Testis (tissue), 3 donors: ENCODE data around the gene CABP1. TPM values are rescaled to one million over a fixed set of nuclear protein-coding genes. Genes with fewer than 3 reads are reported as not detected.
"Not testable (repeated sequence)": the region's sequence is repeated elsewhere in the genome, so short reads cannot be mapped to it uniquely, and the experiment has no call there.

Source experiments
- DNase-seq: peaks from one replicate; pipeline ENCODE4 v3.0.0-alpha.2; 2019
- H3K27ac ChIP-seq, 2 donors: fragments of 200-600 bp; sonication (generic); one replicate each; pipeline ENCODE4 v1.5.1; 2019
- H3K27me3 ChIP-seq: fragments of 200-600 bp; sonication (generic); one replicate; pipeline ENCODE4 v1.5.1; 2019
- H3K36me3 ChIP-seq: fragments of 200-600 bp; sonication (generic); one replicate; pipeline ENCODE4 v1.5.1; 2017; ENCODE audit warnings: low read depth; ENCODE audit errors: missing control alignments
- H3K4me1 ChIP-seq: fragments of 200-600 bp; sonication (generic); one replicate; pipeline ENCODE4 v1.5.1; 2019
- H3K4me3 ChIP-seq, 2 donors: fragments of 200-600 bp; sonication (generic); one replicate each; pipeline ENCODE4 v1.5.1; 2017 to 2019
- H3K9me3 ChIP-seq: fragments of 200-600 bp; sonication (generic); one replicate; pipeline ENCODE4 v1.5.1; 2017
- CTCF ChIP-seq, 3 experiments: fragments of 450-650 bp in 2 of 3; fragments of 200-600 bp in 1 of 3; sonication (generic) in 1 of 3; IDR thresholded peaks; one replicate each; pipeline ENCODE4 v1.5.1; 2016 to 2019; ENCODE audit warnings: antibody characterized with exemption in 3 of 3, mild to moderate bottlenecking in 2 of 3, moderate library complexity in 1 of 3
- POLR2A ChIP-seq: fragments of 450-650 bp; IDR thresholded peaks from one replicate; pipeline ENCODE4 v1.6.1; 2017; ENCODE audit warnings: antibody characterized with exemption, mild to moderate bottlenecking, moderate library complexity
- WGBS, 2 donors: methylation state at CpG; one replicate each; pipeline ENCODE4 v1.1.5; 2018; 5-methylcytosine and 5-hydroxymethylcytosine counted together
- intact Hi-C: fragments of 100-400 bp; cut with DNase I; formaldehyde crosslinking; loops from one replicate; pipeline ENCODE4 v1.15.1; 2023; ENCODE audit warnings: low total_unique reads
- polyA plus RNA-seq: library from polyadenylated mRNA; stranded (reverse); fragments of 350-450 nt; fragmentation: Illumina TruSeq; extraction: RNeasy Lipid Tissue Mini Kit (QIAGEN cat#74804); gene quantifications from one replicate; pipeline ENCODE4 v1.2.3, GENCODE V29; 2014; ENCODE audit warnings: low read depth, low replicate concordance; ENCODE audit not compliant: insufficient read depth
- total RNA-seq, 2 donors: library from RNA; depleted of rRNA; stranded (reverse); fragments of >200 nt; gene quantifications; one replicate each; pipeline ENCODE4 v1.2.3, GENCODE V29; 2016

The CABP1 gene
- total and polyA plus RNA-seq, 3 donors from 2014 or later = 1.8 to 3.9 (median 2.4) TPM

- WGBS, 2 donors = 84 to 85% methylated on average over 3 of the region's 3 CpGs
- intact Hi-C loops = no loop called here
- TF ChIP-seq POLR2A (no peak), CTCF (IDR thresholded peaks at IDR 0.05) (no peak)
Measured at GRCh38 chr12:120597861-120598260, 42.6 kb upstream of the CABP1 start.

GRCh38 chr12:120598674-120599463 lies 41.6 kb upstream of the CABP1 start:
- WGBS, 2 donors = 49 to 64% methylated on average over 8 to 13 of the region's 13 CpGs
- intact Hi-C loops = no loop called here
- peak; percentile 26 for DNase-seq
- TF ChIP-seq CTCF (IDR thresholded peaks at IDR 0.05) = no peak
- no peak for TF ChIP-seq POLR2A
- Histone ChIP-seq H3K27ac (no peak overlapping the region), H3K36me3 (no peaks in the 10 kb centered on the region), H3K27me3 (no peaks in the 10 kb centered on the region), H3K4me3 (no peak overlapping the region), H3K9me3 (no peaks in the 10 kb centered on the region), H3K4me1 (peaks cover 4% of the 10 kb centered on the region)

More at GRCh38 chr12:120597861-120598260, 42.6 kb upstream of the CABP1 start:
- no peak for DNase-seq
- H3K4me3 ChIP-seq = no peak overlapping the region
- H3K36me3 ChIP-seq = no peaks in the 10 kb centered on the region
- H3K4me1 ChIP-seq = peaks cover 4% of the 10 kb centered on the region
- no peak overlapping the region for H3K27ac ChIP-seq
- no peaks in the 10 kb centered on the region for H3K27me3 ChIP-seq
- H3K9me3 ChIP-seq = no peaks in the 10 kb centered on the region

GRCh38 chr12:120599672-120600552 lies 40.5 kb upstream of the CABP1 start:
- intact Hi-C loops = no loop called here
- TF ChIP-seq POLR2A = no peak
- no peak for TF ChIP-seq CTCF (IDR thresholded peaks at IDR 0.05)
- Histone ChIP-seq H3K4me3 (no peak overlapping the region), H3K27me3 (no peaks in the 10 kb centered on the region), H3K36me3 (no peaks in the 10 kb centered on the region), H3K27ac (no peak overlapping the region), H3K9me3 (no peaks in the 10 kb centered on the region), H3K4me1 (peaks cover 4% of the 10 kb centered on the region)
- WGBS, 2 donors = 89 to 90% methylated on average over 23 of the region's 23 CpGs
- no peak for DNase-seq

GRCh38 chr12:120602416-120602815 lies 38.0 kb upstream of the CABP1 start:
- H3K4me1 ChIP-seq, DNase-seq, intact Hi-C loops, H3K9me3 ChIP-seq, H3K36me3 ChIP-seq, H3K4me3 ChIP-seq, H3K27me3 ChIP-seq, H3K27ac ChIP-seq: not testable (repeated sequence)
- 79 to 82% methylated on average over 5 of the region's 5 CpGs for WGBS, 2 donors

- 79 to 85% methylated on average over 4 of the region's 4 CpGs for WGBS, 2 donors
- H3K9me3 ChIP-seq = no peaks in the 10 kb centered on the region
Measured at GRCh38 chr12:120610560-120610959, 29.9 kb upstream of the CABP1 start.

GRCh38 chr12:120611534-120611933 lies 28.9 kb upstream of the CABP1 start:
- H3K36me3 ChIP-seq, H3K4me1 ChIP-seq, DNase-seq, H3K4me3 ChIP-seq, H3K9me3 ChIP-seq, H3K27ac ChIP-seq, intact Hi-C loops, H3K27me3 ChIP-seq: not testable (repeated sequence)
- WGBS, 2 donors = 75 to 100% methylated on average over 1 of the region's 1 CpG

More at GRCh38 chr12:120610560-120610959, 29.9 kb upstream of the CABP1 start:
- Histone ChIP-seq H3K4me1 (no peaks in the 10 kb centered on the region), H3K27ac (no peak overlapping the region), H3K27me3 (no peaks in the 10 kb centered on the region), H3K4me3 (no peak overlapping the region), H3K36me3 (no peaks in the 10 kb centered on the region)
- intact Hi-C loops = no loop called here
- DNase-seq = no peak
- TF ChIP-seq CTCF (IDR thresholded peaks at IDR 0.05) = no peak
- TF ChIP-seq POLR2A = no peak
